Ammon's horn (tissue), 1 donor: Measurements from ENCODE around the gene TMEM200B.
"Not testable (repeated sequence)": the region's sequence is repeated elsewhere in the genome, so short reads cannot be mapped to it uniquely, and the experiment has no call there.

ENCODE experiments used
- DNase-seq: peaks from one replicate; pipeline ENCODE4 v3.0.0-alpha.2; 2016; ENCODE audit warnings: low spot score

TMEM200B gene

GRCh38 chr1:29108041-29108440, 15.7 kb downstream of the TMEM200B start:
- not testable (repeated sequence) for DNase-seq

GRCh38 chr1:29105822-29106221, 17.9 kb downstream of the TMEM200B start:
- DNase-seq = no peak

- no peak for DNase-seq
Observed at GRCh38 chr1:29100487-29100886, 23.2 kb downstream of the TMEM200B start.

GRCh38 chr1:29099286-29099685, 24.4 kb downstream of the TMEM200B start:
- no peak for DNase-seq

GRCh38 chr1:29096231-29096886, 27.3 kb downstream of the TMEM200B start:
- no peak for DNase-seq

GRCh38 chr1:29094954-29095353, 28.7 kb downstream of the TMEM200B start:
- no peak for DNase-seq

- DNase-seq = no peak
Observed at GRCh38 chr1:29094433-29094832, 29.3 kb downstream of the TMEM200B start.

- not testable (repeated sequence) for DNase-seq
Observed at GRCh38 chr1:29092704-29093103, 31.0 kb downstream of the TMEM200B start.

GRCh38 chr1:29090937-29091618, 32.6 kb downstream of the TMEM200B start:
- no peak for DNase-seq

GRCh38 chr1:29084196-29084521, 39.5 kb downstream of the TMEM200B start:
- DNase-seq = no peak

- no peak for DNase-seq
Observed at GRCh38 chr1:29083317-29084195, 40.1 kb downstream of the TMEM200B start.

- no peak for DNase-seq
Observed at GRCh38 chr1:29082519-29082918, 41.2 kb downstream of the TMEM200B start.

- no peak for DNase-seq
Observed at GRCh38 chr1:29081201-29081600, 42.5 kb downstream of the TMEM200B start.

- not testable (repeated sequence) for DNase-seq
Observed at GRCh38 chr1:29079916-29080629, 43.6 kb downstream of the TMEM200B start.

- DNase-seq = no peak
Observed at GRCh38 chr1:29077155-29077554, 46.5 kb downstream of the TMEM200B start.
